SK-N-SH treated with all-trans-retinoic acid at 6 μM for 48 hours (cell line): ENCODE data around the gene DYNLRB1.

Source experiments
- ATAC-seq: fragments of 200-7000 bp; cut with Tn5 transposase; 3 replicates; pipeline ENCODE4 v1.9.1; 2020; ENCODE audit warnings: mild to moderate bottlenecking, moderate library complexity
- ARNTL ChIP-seq: fragments of 450-650 bp; formaldehyde crosslinking; IDR thresholded peaks from 2 replicates; pipeline ENCODE4 v1.5.0; 2020; ENCODE audit warnings: low read depth, mild to moderate bottlenecking, moderate library complexity, borderline replicate concordance
- BACH2 ChIP-seq: fragments of 250-450 bp; sonication (Bioruptor Pico); IDR thresholded peaks from 2 replicates; pipeline ENCODE4 v1.9.0; 2021; ENCODE audit warnings: mild to moderate bottlenecking, borderline replicate concordance
- CSDC2 ChIP-seq: fragments of 250-450 bp; sonication (Bioruptor Pico); IDR thresholded peaks from 2 replicates; pipeline ENCODE4 v1.5.0; 2020; ENCODE audit warnings: mild to moderate bottlenecking, moderate library complexity
- GLIS3 ChIP-seq: fragments of 250-450 bp; sonication (Bioruptor Pico); IDR thresholded peaks from 2 replicates; pipeline ENCODE4 v1.5.0; 2020; ENCODE audit warnings: mild to moderate bottlenecking, moderate library complexity
- ISL1 ChIP-seq: fragments of 250-450 bp; sonication (Bioruptor Pico); IDR thresholded peaks from 2 replicates; pipeline ENCODE4 v2.1.2; 2022; ENCODE audit warnings: mild to moderate bottlenecking, moderate library complexity
- OSR1 ChIP-seq: fragments of 250-450 bp; sonication (Bioruptor Pico); IDR thresholded peaks from 2 replicates; pipeline ENCODE4 v1.8.0; 2022; ENCODE audit warnings: moderate library complexity, mild to moderate bottlenecking, inconsistent platforms
- PATZ1 ChIP-seq: fragments of 250-450 bp; sonication (Bioruptor Pico); IDR thresholded peaks from 2 replicates; pipeline ENCODE4 v1.8.0; 2020; ENCODE audit warnings: mild to moderate bottlenecking, moderate library complexity, borderline replicate concordance
- PPARA ChIP-seq: fragments of 250-450 bp; sonication (Bioruptor Pico); IDR thresholded peaks from 2 replicates; pipeline ENCODE4 v1.5.0; 2020; ENCODE audit warnings: mild to moderate bottlenecking, borderline replicate concordance
- RARB ChIP-seq: fragments of 250-450 bp; sonication (Bioruptor Pico); IDR thresholded peaks from 2 replicates; pipeline ENCODE4 v1.8.0; 2021; ENCODE audit warnings: mild to moderate bottlenecking, moderate library complexity
- SNAI2 ChIP-seq: fragments of 250-450 bp; sonication (Bioruptor Pico); IDR thresholded peaks from 2 replicates; pipeline ENCODE4 v1.5.0; 2020; ENCODE audit warnings: mild to moderate bottlenecking, moderate library complexity
- TOX ChIP-seq: fragments of 250-450 bp; sonication (Bioruptor Pico); IDR thresholded peaks from 2 replicates; pipeline ENCODE4 v1.8.0; 2021; ENCODE audit warnings: mild to moderate bottlenecking, moderate library complexity, borderline replicate concordance
- TSHZ2 ChIP-seq: fragments of 250-450 bp; sonication (Bioruptor Pico); IDR thresholded peaks from 2 replicates; pipeline ENCODE4 v1.5.0; 2020; ENCODE audit warnings: mild to moderate bottlenecking, moderate library complexity
- ZC3H10 ChIP-seq: fragments of 250-450 bp; sonication (Bioruptor Pico); IDR thresholded peaks from 2 replicates; pipeline ENCODE4 v1.5.1; 2021; ENCODE audit warnings: mild to moderate bottlenecking, moderate library complexity
- ZFP3 ChIP-seq: fragments of 250-450 bp; sonication (Bioruptor Pico); IDR thresholded peaks from 2 replicates; pipeline ENCODE4 v1.5.0; 2020; ENCODE audit warnings: mild to moderate bottlenecking, moderate library complexity
- ZFP30 ChIP-seq: fragments of 450-650 bp; formaldehyde crosslinking; IDR thresholded peaks from 2 replicates; pipeline ENCODE4 v1.5.0; 2022; ENCODE audit warnings: mild to moderate bottlenecking, moderate library complexity
- ZNF565 ChIP-seq: fragments of 450-650 bp; formaldehyde crosslinking; conservative IDR thresholded peaks from 2 replicates; pipeline ENCODE4 v1.5.0; 2020; ENCODE audit warnings: low read depth, mild to moderate bottlenecking, moderate library complexity
- ZNF70 ChIP-seq: fragments of 450-650 bp; formaldehyde crosslinking; IDR thresholded peaks from 2 replicates; pipeline ENCODE4 v1.5.0; 2020; ENCODE audit warnings: mild to moderate bottlenecking, moderate library complexity
- ZNF8 ChIP-seq: fragments of 450-650 bp; formaldehyde crosslinking; IDR thresholded peaks from 2 replicates; pipeline ENCODE4 v1.5.0; 2020; ENCODE audit warnings: mild to moderate bottlenecking, moderate library complexity
- TF ChIP-seq, protein P1 (sequence below): fragments of 250-450 bp; sonication (Bioruptor Pico); IDR thresholded peaks from 2 replicates; pipeline ENCODE4 v1.5.1; 2020; ENCODE audit warnings: low read depth, mild to moderate bottlenecking, moderate library complexity
- TF ChIP-seq, protein P2 (sequence below): fragments of 250-450 bp; sonication (Bioruptor Pico); IDR thresholded peaks from 2 replicates; pipeline ENCODE4 v1.5.1; 2021; ENCODE audit warnings: mild to moderate bottlenecking, moderate library complexity
- TF ChIP-seq, protein P3 (sequence below): fragments of 250-450 bp; sonication (Bioruptor Pico); IDR thresholded peaks from 2 replicates; pipeline ENCODE4 v1.8.0; 2021; ENCODE audit warnings: low read depth, mild to moderate bottlenecking, moderate library complexity, borderline replicate concordance

Gene DYNLRB1

GRCh38 chr20:34570859-34571306 lies 54.7 kb downstream of the DYNLRB1 start:
- TF ChIP-seq ISL1 (CRISPR knock-in tag) (no peak), OSR1 (no peak), CSDC2 (no peak), ZNF8 (no peak), ZFP3 (CRISPR knock-in tag) (no peak), TSHZ2 (CRISPR knock-in tag) (no peak), ARNTL (CRISPR knock-in tag) (no peak), ZFP30 (no peak), TOX (no peak), PPARA (no peak), ZNF70 (no peak), ZC3H10 (CRISPR knock-in tag) (no peak), SNAI2 (no peak), BACH2 (no peak)
- TF ChIP-seq, protein P1, sequence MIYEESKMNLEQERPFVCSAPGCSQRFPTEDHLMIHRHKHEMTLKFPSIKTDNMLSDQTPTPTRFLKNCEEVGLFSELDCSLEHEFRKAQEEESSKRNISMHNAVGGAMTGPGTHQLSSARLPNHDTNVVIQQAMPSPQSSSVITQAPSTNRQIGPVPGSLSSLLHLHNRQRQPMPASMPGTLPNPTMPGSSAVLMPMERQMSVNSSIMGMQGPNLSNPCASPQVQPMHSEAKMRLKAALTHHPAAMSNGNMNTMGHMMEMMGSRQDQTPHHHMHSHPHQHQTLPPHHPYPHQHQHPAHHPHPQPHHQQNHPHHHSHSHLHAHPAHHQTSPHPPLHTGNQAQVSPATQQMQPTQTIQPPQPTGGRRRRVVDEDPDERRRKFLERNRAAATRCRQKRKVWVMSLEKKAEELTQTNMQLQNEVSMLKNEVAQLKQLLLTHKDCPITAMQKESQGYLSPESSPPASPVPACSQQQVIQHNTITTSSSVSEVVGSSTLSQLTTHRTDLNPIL (CRISPR knock-in tag): no peak
- TF ChIP-seq, protein P2, sequence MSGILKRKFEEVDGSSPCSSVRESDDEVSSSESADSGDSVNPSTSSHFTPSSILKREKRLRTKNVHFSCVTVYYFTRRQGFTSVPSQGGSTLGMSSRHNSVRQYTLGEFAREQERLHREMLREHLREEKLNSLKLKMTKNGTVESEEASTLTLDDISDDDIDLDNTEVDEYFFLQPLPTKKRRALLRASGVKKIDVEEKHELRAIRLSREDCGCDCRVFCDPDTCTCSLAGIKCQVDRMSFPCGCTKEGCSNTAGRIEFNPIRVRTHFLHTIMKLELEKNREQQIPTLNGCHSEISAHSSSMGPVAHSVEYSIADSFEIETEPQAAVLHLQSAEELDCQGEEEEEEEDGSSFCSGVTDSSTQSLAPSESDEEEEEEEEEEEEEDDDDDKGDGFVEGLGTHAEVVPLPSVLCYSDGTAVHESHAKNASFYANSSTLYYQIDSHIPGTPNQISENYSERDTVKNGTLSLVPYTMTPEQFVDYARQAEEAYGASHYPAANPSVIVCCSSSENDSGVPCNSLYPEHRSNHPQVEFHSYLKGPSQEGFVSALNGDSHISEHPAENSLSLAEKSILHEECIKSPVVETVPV (CRISPR knock-in tag): no peak
- TF ChIP-seq, protein P3, sequence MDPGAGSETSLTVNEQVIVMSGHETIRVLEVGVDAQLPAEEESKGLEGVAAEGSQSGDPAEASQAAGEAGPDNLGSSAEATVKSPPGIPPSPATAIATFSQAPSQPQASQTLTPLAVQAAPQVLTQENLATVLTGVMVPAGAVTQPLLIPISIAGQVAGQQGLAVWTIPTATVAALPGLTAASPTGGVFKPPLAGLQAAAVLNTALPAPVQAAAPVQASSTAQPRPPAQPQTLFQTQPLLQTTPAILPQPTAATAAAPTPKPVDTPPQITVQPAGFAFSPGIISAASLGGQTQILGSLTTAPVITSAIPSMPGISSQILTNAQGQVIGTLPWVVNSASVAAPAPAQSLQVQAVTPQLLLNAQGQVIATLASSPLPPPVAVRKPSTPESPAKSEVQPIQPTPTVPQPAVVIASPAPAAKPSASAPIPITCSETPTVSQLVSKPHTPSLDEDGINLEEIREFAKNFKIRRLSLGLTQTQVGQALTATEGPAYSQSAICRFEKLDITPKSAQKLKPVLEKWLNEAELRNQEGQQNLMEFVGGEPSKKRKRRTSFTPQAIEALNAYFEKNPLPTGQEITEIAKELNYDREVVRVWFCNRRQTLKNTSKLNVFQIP (CRISPR knock-in tag): no peak
- ATAC-seq: no peak

DNA sequence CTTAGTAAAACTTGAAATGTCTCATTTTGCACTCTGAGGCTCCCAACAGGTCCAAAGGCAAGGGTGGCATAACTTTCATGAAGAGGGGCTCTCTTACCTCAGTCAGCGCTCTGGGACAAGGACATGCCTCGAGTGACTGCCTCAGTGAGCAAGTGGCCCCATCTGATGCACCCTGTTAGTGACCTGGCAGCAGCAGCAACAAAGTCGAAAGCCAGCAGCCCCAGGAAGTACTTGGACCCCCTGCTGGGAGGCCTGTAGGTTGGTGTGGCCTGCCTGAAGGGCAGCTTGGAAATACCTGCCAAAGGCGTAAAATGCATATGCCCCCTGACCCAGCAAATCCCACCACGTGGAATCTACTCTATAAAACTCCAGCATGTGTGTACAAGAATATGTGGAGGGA lies 55.5 kb downstream of the DYNLRB1 start:
- no peak for TF ChIP-seq TSHZ2 (CRISPR knock-in tag)
- TF ChIP-seq, protein P3 (CRISPR knock-in tag): no peak
- TF ChIP-seq OSR1: no peak
- no peak for TF ChIP-seq ZFP30
- no peak for TF ChIP-seq ZFP3 (CRISPR knock-in tag)
- TF ChIP-seq PPARA: no peak
- TF ChIP-seq RARB (CRISPR knock-in tag): no peak
- TF ChIP-seq TOX: no peak
- TF ChIP-seq PATZ1 (CRISPR knock-in tag): no peak
- TF ChIP-seq GLIS3 (CRISPR knock-in tag): no peak
- TF ChIP-seq, protein P1 (CRISPR knock-in tag): no peak
- no peak for TF ChIP-seq ZNF565 (CRISPR knock-in tag)
- no peak for TF ChIP-seq ARNTL (CRISPR knock-in tag)
- no peak for ATAC-seq
